GM19328 (cell line): ENCODE data around the gene IL1A.
A peak's percentile ranks its signal among the peaks of the same experiment; 100 is the strongest.

Experiments used
- ATAC-seq: cut with Tn5 transposase; IDR thresholded peaks from one replicate; pipeline ENCODE4 v1.9.1; 2021; ENCODE audit warnings: mild to moderate bottlenecking, moderate library complexity; ENCODE audit not compliant: unreplicated experiment

IL1A gene

GRCh38 chr2:112764071-112765044 is 19.9 kb downstream of the IL1A start, which contains the start of gene CKAP2L:
Gene CKAP2L (minus strand): TSS chr2:112764609. CDS start chr2:112764598, 11 bp downstream.
- peak; percentile 98 for ATAC-seq

GRCh38 chr2:112762276-112762675 is 22.0 kb downstream of the IL1A start:
- no peak for ATAC-seq

GRCh38 chr2:112760149-112760548 is 24.1 kb downstream of the IL1A start:
- no peak for ATAC-seq

GRCh38 chr2:112758711-112759110 is 25.6 kb downstream of the IL1A start:
- no peak for ATAC-seq

- ATAC-seq: no peak
Measured at GRCh38 chr2:112757265-112757664, 27.0 kb downstream of the IL1A start.

GRCh38 chr2:112756207-112756606 is 28.1 kb downstream of the IL1A start:
- ATAC-seq: no peak

- ATAC-seq: no peak
Measured at GRCh38 chr2:112755444-112755843, 28.8 kb downstream of the IL1A start.

- ATAC-seq: no peak
Measured at GRCh38 chr2:112754564-112754963, 29.7 kb downstream of the IL1A start.

- no peak for ATAC-seq
Measured at GRCh38 chr2:112752667-112753066, 31.6 kb downstream of the IL1A start.

- no peak for ATAC-seq
Measured at GRCh38 chr2:112751451-112752197, 32.7 kb downstream of the IL1A start.

GRCh38 chr2:112750560-112750843 is 33.8 kb downstream of the IL1A start:
- ATAC-seq: no peak

- no peak for ATAC-seq
Measured at GRCh38 chr2:112749755-112750559, 34.3 kb downstream of the IL1A start.

- no peak for ATAC-seq
Measured at GRCh38 chr2:112740527-112740926, 43.8 kb downstream of the IL1A start.

GRCh38 chr2:112737542-112738232 is 46.6 kb downstream of the IL1A start:
- ATAC-seq: no peak

- no peak for ATAC-seq
Measured at GRCh38 chr2:112733871-112734270, 50.4 kb downstream of the IL1A start.

GRCh38 chr2:112733456-112733855 is 50.8 kb downstream of the IL1A start:
- ATAC-seq: no peak

- ATAC-seq: no peak
Measured at GRCh38 chr2:112731479-112731878, 52.8 kb downstream of the IL1A start.

- ATAC-seq: no peak
Measured at GRCh38 chr2:112730791-112731190, 53.5 kb downstream of the IL1A start.

GRCh38 chr2:112730216-112730615 is 54.1 kb downstream of the IL1A start:
- ATAC-seq: no peak

GRCh38 chr2:112728378-112729175 is 55.7 kb downstream of the IL1A start:
- no peak for ATAC-seq
